GM19452 (cell line): Measurements from ENCODE around the gene ESYT2.
"Not testable (repeated sequence)": the region's sequence is repeated elsewhere in the genome, so short reads cannot be mapped to it uniquely, and the experiment has no call there.

Experiments used
- ATAC-seq: cut with Tn5 transposase; IDR thresholded peaks from one replicate; pipeline ENCODE4 v1.9.1; 2021; ENCODE audit not compliant: unreplicated experiment

ESYT2 gene

GRCh38 chr7:158699341-158699740 lies 130.0 kb downstream of the ESYT2 start:
- ATAC-seq = no peak

GRCh38 chr7:158698657-158699195 lies 130.6 kb downstream of the ESYT2 start:
- ATAC-seq = no peak

GRCh38 chr7:158697597-158697996 lies 131.7 kb downstream of the ESYT2 start:
- not testable (repeated sequence) for ATAC-seq

- peak; percentile 81 for ATAC-seq
These were observed 133.4 kb downstream of the ESYT2 start for GRCh38 chr7:158695726-158696452.

GRCh38 chr7:158695056-158695455 lies 134.3 kb downstream of the ESYT2 start:
- no peak for ATAC-seq

- no peak for ATAC-seq
These were observed 134.7 kb downstream of the ESYT2 start for GRCh38 chr7:158694650-158695049.

GRCh38 chr7:158689488-158689887 lies 139.8 kb downstream of the ESYT2 start:
- no peak for ATAC-seq

GRCh38 chr7:158687406-158687805 lies 141.9 kb downstream of the ESYT2 start:
- ATAC-seq = no peak

GRCh38 chr7:158685693-158686092 lies 143.6 kb downstream of the ESYT2 start:
- no peak for ATAC-seq

GRCh38 chr7:158684329-158684728 lies 145.0 kb downstream of the ESYT2 start:
- ATAC-seq = no peak

- ATAC-seq = no peak
These were observed 145.8 kb downstream of the ESYT2 start for GRCh38 chr7:158683541-158683940.

- ATAC-seq = no peak
These were observed 146.9 kb downstream of the ESYT2 start for GRCh38 chr7:158682456-158682855.
